ENCODE measurements around the gene ARHGEF16. TPM values are rescaled to one million over a fixed set of nuclear protein-coding genes. Genes with fewer than 3 reads are reported as not detected.

The ARHGEF16 gene
- total RNA-seq, 1 donor from 2014 or later: 2.0 TPM

GRCh38 chr1:3520419-3521378 lies 66.2 kb downstream of the ARHGEF16 start:
- Mint-ChIP-seq H3K4me3 (ENCODE audit: unreplicated experiment) (no peak overlapping the region), H3K27me3 (ENCODE audit: low read depth) (no peaks in the 10 kb centered on the region), H3K4me1 (ENCODE audit: low read depth) (peaks cover 18% of the 10 kb centered on the region), H3K36me3 (ENCODE audit: low read depth) (no peaks in the 10 kb centered on the region), H3K9me3 (ENCODE audit: low read depth) (no peaks in the 10 kb centered on the region), H3K27ac (ENCODE audit: unreplicated experiment) (no peak overlapping the region)
- DNase-seq (ENCODE audit: low spot score): no peak
- TF ChIP-seq CTCF (IDR thresholded peaks at IDR 0.05): no peak

DNA sequence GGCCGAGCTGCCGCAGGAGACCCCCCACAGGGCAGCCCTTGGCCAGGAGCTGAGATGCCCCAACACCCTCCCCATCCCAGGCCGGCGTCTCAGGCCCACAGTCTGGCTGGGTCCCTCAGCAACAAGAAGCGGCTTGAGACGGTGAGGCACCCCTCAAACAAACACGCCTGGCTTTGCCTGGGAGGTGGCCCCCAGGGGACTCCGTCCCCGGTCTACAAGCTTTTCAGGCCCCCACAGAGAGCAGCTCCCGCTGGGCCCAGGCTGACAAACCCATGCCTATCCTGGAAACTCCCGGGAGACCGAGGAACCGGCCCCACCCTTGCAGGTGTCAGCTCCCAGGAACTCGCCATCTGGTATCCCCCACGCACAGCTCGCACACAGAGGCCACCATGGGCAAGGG lies 67.0 kb downstream of the ARHGEF16 start:
- Mint-ChIP-seq H3K36me3 (ENCODE audit: low read depth) (no peaks in the 10 kb centered on the region), H3K4me1 (ENCODE audit: low read depth) (peaks cover 15% of the 10 kb centered on the region), H3K4me3 (ENCODE audit: unreplicated experiment) (no peak overlapping the region)

DNA sequence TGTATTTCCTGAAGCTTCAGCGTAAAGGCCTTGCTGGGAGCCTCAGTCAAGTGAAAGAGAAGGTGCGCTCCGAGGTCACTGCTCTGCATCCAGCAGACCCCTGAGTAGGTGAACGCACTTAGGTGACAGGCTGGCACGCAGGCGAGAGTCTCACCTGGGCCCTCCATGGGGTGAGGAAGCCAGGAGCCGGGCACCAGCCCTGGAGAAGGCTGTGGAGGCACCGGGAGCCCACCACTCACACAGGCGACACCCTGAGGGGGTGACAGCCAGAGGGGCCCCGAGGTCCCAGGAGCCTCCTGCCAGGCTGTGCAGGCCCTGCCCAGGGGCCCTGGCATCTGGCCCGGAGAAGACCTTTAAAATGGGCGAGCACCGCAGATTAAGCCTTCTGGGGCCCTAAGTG lies 67.6 kb downstream of the ARHGEF16 start:
- Mint-ChIP-seq H3K4me3 (ENCODE audit: unreplicated experiment) (no peak overlapping the region), H3K36me3 (ENCODE audit: low read depth) (no peaks in the 10 kb centered on the region), H3K27me3 (ENCODE audit: low read depth) (no peaks in the 10 kb centered on the region), H3K4me1 (ENCODE audit: low read depth) (peaks cover 18% of the 10 kb centered on the region), H3K27ac (ENCODE audit: unreplicated experiment) (no peak overlapping the region), H3K9me3 (ENCODE audit: low read depth) (no peaks in the 10 kb centered on the region)
- DNase-seq (ENCODE audit: low spot score): no peak
- TF ChIP-seq CTCF (IDR thresholded peaks at IDR 0.05): no peak

More for the DNA sequence above, 67.0 kb downstream of the ARHGEF16 start:
- no peak for TF ChIP-seq CTCF (IDR thresholded peaks at IDR 0.05)
- no peaks in the 10 kb centered on the region for H3K27me3 Mint-ChIP-seq (ENCODE audit: low read depth)
- H3K27ac Mint-ChIP-seq (ENCODE audit: unreplicated experiment): no peak overlapping the region
- DNase-seq (ENCODE audit: low spot score): no peak
- H3K9me3 Mint-ChIP-seq (ENCODE audit: low read depth): no peaks in the 10 kb centered on the region

- no peak for DNase-seq (ENCODE audit: low spot score)
- Mint-ChIP-seq H3K36me3 (ENCODE audit: low read depth) (no peaks in the 10 kb centered on the region), H3K4me3 (ENCODE audit: unreplicated experiment) (no peak overlapping the region), H3K27ac (ENCODE audit: unreplicated experiment) (no peak overlapping the region), H3K4me1 (ENCODE audit: low read depth) (peaks cover 22% of the 10 kb centered on the region), H3K27me3 (ENCODE audit: low read depth) (no peaks in the 10 kb centered on the region), H3K9me3 (ENCODE audit: low read depth) (no peaks in the 10 kb centered on the region)
- TF ChIP-seq CTCF (IDR thresholded peaks at IDR 0.05): no peak
Observed at GRCh38 chr1:3522564-3523265, 68.2 kb downstream of the ARHGEF16 start.

DNA sequence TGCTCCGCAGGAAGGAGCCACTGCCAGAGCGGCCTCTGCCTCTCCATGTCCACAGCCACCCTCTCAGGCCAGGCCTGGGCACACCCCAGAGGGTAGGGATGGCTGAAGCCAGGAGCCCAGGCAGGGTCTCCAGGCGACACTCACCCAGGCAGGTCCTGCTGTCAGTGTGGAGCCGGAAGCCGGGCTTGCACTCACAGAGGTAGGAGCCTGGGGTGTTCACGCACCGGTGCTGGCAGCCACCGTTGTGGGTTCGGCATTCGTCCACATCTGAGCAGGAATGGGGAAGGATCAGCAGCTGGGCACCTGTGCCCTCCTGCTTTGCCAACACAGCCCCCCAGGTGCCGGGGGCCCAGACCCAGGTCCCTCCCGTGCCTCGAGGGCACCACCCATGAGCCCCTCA lies 69.5 kb downstream of the ARHGEF16 start:
- DNase-seq (ENCODE audit: low spot score): no peak
- TF ChIP-seq CTCF (IDR thresholded peaks at IDR 0.05): no peak
- Mint-ChIP-seq H3K4me3 (ENCODE audit: unreplicated experiment) (no peak overlapping the region), H3K36me3 (ENCODE audit: low read depth) (no peaks in the 10 kb centered on the region), H3K27ac (ENCODE audit: unreplicated experiment) (no peak overlapping the region), H3K9me3 (ENCODE audit: low read depth) (no peaks in the 10 kb centered on the region), H3K27me3 (ENCODE audit: low read depth) (no peaks in the 10 kb centered on the region), H3K4me1 (ENCODE audit: low read depth) (peaks cover 35% of the 10 kb centered on the region)
